ENCODE data around the gene TMEM151A.

Gene TMEM151A

GRCh38 chr11:66267039-66267378 lies 24.7 kb upstream of the TMEM151A start:
- in situ Hi-C loops (cut with HindIII; ENCODE audit: low sequenced_read_pairs), result no loop called here

- in situ Hi-C loops (cut with HindIII; ENCODE audit: low sequenced_read_pairs), result no loop called here
Observed at GRCh38 chr11:66267379-66268243, 24.1 kb upstream of the TMEM151A start.

DNA sequence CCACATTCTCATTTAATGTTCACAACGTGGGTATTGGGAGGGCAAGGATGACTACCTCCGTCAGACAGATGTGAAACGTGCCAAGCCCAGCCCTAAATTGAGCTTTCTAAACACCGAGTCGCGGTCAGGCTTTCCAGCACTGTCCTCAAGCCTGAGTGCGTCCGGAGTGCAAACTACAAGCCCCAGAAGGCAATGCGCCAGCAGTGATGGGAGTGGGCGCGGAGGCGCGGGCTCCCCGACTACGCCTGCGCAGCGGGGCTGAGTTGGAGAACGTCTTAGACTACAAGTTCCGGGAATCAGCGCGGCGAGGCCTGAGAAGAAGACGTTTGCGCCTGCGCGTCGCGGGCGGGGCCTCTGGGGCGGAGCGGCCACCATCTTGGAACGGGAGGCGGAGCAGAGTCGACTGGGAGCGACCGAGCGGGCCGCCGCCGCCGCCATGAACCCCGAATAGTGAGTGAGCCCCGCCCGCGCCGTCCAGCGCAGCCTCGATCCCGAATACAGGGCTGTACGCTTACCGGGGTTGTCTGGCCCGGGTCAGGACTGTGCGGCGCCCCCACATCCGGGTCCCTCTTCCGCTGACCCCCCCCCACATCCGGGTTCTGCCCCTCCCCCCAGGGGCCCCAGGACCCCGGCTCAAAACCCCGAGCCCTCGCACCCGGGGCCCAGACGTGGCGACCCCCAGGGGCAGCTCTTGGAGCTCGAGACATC lies 23.3 kb upstream of the TMEM151A start, which contains the start of gene RAB1B:
RAB1B (plus strand) TSS at position 396 of the 708 bp plus-strand sequence; CDS start at position 437, 41 bp downstream.
- in situ Hi-C loops (cut with HindIII; ENCODE audit: low sequenced_read_pairs), result no loop called here

GRCh38 chr11:66268952-66269905 lies 22.5 kb upstream of the TMEM151A start:
- in situ Hi-C loops (cut with HindIII; ENCODE audit: low sequenced_read_pairs), result no loop called here

GRCh38 chr11:66271816-66272215 lies 19.9 kb upstream of the TMEM151A start:
- in situ Hi-C loops (cut with HindIII; ENCODE audit: low sequenced_read_pairs), result loop anchor here (10.0 kb wide), 1 partner anchor 63 kb away; the partner anchor contains the start of gene RIN1

DNA sequence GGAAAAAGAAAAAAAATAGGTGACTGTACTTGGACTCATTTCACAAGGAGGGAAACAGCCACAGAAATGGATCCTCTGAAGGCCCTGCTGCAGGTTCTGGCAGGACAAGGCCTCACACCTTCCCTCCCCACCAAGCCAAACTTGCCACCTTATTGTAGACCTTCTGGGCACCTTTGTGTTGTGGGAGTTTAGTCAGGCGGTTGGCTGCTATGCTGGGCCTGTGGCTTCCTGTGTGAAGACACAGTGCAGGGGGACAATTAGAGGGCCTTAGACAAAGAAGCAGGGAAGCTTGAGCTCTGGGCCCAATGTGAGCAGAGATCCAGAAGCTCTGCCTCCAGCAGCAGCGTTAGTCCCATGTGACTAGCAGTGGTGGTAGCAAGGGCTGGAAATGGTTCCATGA lies 19.1 kb upstream of the TMEM151A start:
- in situ Hi-C loops (cut with HindIII; ENCODE audit: low sequenced_read_pairs), result loop anchor here (10.0 kb wide), 1 partner anchor 62 kb away; the partner anchor contains the start of gene RIN1

DNA sequence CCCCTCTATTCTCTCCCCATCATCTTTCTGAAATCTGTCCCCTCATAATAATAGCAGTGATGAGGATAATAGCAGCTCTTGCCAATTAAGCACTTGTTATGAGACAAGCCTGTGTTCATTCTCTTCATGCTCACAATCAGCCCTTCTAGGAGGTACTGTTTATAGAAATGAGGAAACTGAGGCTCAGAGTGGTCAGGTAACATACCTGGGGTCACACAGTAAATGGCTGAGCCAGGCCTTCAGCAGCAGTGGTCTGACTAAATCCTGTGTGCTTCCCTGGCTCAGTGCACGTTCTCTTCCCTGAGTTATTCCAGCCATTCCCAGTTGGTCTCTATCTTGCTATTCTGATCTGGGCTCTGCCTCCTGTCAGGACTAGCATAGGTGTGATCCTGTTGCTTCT lies 17.5 kb upstream of the TMEM151A start:
- in situ Hi-C loops (cut with HindIII; ENCODE audit: low sequenced_read_pairs), result loop anchor here (10.0 kb wide), 1 partner anchor 61 kb away; the partner anchor contains the start of gene RIN1

GRCh38 chr11:66275396-66275795 lies 16.3 kb upstream of the TMEM151A start:
- in situ Hi-C loops (cut with HindIII; ENCODE audit: low sequenced_read_pairs), result loop anchor here (10.0 kb wide), 1 partner anchor 59 kb away; the partner anchor contains the start of gene RIN1

- in situ Hi-C loops (cut with HindIII; ENCODE audit: low sequenced_read_pairs), result loop anchor here (10.0 kb wide), 1 partner anchor 59 kb away; the partner anchor contains the start of gene RIN1
Observed at GRCh38 chr11:66275984-66276612, 15.6 kb upstream of the TMEM151A start.

GRCh38 chr11:66276619-66277018 lies 15.1 kb upstream of the TMEM151A start:
- in situ Hi-C loops (cut with HindIII; ENCODE audit: low sequenced_read_pairs), result loop anchor here (10.0 kb wide), 1 partner anchor 58 kb away; the partner anchor contains the start of gene RIN1

DNA sequence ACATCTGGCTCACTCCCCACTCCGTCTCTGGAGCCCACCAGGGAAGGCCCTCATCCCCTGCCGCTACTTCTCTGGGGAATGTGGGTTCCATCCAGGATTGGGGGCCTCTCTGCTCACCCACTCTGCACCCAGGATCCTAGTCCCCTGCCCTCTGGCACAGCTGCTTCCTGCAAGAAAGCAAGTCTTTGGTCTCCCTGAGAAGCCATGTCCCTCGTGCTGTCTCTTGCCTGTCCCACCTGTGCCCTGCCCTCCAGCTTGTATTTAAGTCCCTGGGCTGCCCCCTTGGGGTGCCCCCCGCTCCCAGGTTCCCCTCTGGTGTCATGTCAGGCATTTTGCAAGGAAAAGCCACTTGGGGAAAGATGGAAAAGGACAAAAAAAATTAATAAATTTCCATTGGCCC lies 14.6 kb upstream of the TMEM151A start:
- in situ Hi-C loops (cut with HindIII; ENCODE audit: low sequenced_read_pairs), result loop anchor here (10.0 kb wide), 1 partner anchor 58 kb away; the partner anchor contains the start of gene RIN1

- in situ Hi-C loops (cut with HindIII; ENCODE audit: low sequenced_read_pairs), result loop anchor here (10.0 kb wide), 1 partner anchor 57 kb away; the partner anchor contains the start of gene RIN1
Observed at GRCh38 chr11:66277471-66278362, 14.0 kb upstream of the TMEM151A start, which contains the start of gene CNIH2. Gene CNIH2, plus strand, starts transcription at chr11:66278175. Its CDS starts 282 bp downstream, at chr11:66278457.

DNA sequence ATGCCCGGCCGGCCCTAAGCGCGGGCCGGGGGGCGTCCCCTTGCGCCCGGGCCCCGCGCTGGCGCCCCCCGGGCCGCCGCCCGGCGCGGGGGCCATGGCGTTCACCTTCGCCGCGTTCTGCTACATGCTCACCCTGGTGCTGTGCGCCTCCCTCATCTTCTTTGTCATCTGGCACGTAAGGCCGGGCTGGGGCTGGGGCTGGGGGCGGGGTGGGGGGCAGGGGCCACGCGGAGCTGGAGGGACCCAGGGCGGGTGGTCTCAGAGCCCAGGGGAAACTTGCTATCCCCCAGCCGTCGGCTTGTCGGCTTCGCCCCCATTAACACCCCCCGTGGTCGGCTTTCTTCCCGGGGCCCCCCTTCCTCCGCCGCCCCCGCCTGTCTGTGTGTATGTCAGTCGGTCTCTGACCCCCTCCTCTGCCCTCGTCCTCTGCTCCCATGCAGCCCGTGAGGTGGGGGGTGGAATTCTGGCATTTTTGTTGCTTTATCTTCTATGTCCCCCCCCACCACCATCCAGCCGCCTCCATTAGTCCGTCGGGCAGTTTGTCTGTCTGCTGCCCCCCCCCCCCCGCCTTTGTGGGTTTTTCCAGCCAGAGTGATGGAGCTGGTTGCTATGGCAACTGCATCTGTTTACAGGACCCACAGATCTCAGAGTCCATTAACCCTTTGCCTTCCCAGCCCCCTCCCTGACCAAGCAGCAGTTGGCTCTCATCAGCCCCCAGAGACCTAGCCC lies 13.2 kb upstream of the TMEM151A start:
- in situ Hi-C loops (cut with HindIII; ENCODE audit: low sequenced_read_pairs), result loop anchor here (10.0 kb wide), 1 partner anchor 56 kb away; the partner anchor contains the start of gene RIN1

DNA sequence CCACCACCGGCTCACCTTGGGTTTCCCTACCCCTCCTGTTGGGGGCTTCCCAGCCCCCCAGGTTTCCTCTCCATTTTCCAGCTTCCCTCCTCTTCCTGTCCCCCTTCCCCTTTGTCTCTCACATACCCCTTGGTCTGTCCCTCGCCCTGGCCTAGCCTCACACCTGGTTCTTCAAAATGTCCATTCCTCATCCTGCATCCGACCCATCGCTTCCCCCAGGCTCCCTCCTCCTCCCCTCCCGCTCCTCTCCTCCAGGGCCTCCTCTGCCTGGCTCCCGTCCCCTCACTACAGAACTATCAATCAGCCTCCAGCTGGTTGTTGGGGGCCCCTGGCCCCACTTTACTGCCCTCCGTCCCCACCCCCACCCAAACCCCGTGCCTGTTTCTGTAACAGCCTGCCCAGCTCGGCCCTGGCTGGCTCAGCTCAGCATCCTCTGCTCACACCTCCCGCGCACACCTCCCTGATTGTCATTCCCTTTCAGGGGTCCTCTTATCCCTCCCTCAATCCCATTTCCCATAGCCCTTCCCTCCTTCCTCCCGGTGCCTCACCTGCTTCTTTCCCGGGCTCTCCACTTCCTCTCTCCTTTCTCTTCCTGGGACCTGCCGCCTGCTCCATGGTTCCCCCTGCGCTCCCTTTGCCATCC lies 12.5 kb upstream of the TMEM151A start:
- in situ Hi-C loops (cut with HindIII; ENCODE audit: low sequenced_read_pairs), result loop anchor here (10.0 kb wide), 1 partner anchor 56 kb away; the partner anchor contains the start of gene RIN1

- in situ Hi-C loops (cut with HindIII; ENCODE audit: low sequenced_read_pairs), result no loop called here
Observed at GRCh38 chr11:66280428-66280827, 11.3 kb upstream of the TMEM151A start.

DNA sequence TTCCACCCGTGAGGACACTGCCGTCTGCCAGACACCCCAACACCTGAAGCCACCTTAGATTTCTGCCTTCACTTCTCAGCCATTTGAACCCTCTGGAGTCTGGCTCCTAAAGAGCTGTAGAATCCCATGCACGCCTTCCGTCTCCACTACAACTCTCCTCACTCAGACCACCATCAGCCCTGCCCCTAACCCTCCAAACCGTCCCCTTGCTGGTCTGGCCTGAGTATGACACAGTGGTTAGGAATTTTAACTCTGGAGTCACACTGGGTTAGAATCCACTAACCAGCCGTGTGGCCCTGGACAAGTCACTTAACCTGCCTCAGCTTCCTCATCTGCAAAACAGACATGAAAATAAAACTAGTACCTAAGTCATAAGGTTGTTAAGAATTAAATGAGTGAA lies 10.7 kb upstream of the TMEM151A start:
- in situ Hi-C loops (cut with HindIII; ENCODE audit: low sequenced_read_pairs), result no loop called here

DNA sequence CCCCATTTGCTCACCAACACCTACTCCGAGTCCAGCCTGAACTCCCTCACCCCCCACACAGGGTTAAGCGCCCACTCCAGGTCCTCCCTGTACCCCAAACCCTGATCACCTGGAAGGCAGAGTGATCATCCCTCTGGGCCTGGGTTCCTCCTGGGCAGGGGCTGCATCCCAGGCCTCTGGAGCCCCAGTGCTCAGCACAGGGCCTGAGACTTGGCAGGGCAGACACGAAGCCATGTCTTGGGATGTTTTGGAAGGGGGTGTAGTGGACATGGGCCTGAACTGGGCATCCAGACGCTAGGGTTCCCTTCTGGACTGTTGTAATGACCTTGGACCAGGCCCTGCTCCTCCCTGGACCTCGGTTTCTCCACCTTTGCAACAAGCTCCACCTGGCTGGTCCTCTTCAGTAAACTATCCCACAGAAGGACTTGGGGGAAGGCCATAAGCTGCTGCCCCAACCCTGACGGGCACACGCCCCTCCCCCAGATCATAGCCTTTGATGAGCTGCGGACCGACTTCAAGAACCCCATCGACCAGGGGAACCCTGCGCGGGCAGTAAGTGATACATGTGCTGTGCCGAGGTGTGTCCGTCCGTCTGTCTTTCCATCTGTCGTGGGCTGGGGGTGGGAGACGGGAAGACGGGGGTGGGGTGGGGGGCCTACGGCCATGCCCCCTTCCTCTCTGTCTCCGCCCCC lies 9.8 kb upstream of the TMEM151A start:
- in situ Hi-C loops (cut with HindIII; ENCODE audit: low sequenced_read_pairs), result no loop called here

All from DLD1 (cell line).